Bronchial epithelial cell (primary cell): ENCODE measurements around the gene FRMD4A. TPM values are rescaled to one million over a fixed set of nuclear protein-coding genes. Genes with fewer than 3 reads are reported as not detected.
A peak's percentile ranks its signal among the peaks of the same experiment; 100 is the strongest.

Source experiments
- DNase-seq: peaks from one replicate; pipeline ENCODE4 v3.0.0-alpha.2; 2010; ENCODE audit warnings: low read depth
- FAIRE-seq: peaks from 2 replicates; lab custom pipeline; 2011; peaks lifted over from hg19 to GRCh38; lab: Jason Lieb, UNC
- H3K27me3 ChIP-seq: 2 replicates; pipeline ENCODE4 v1.5.1; 2011; ENCODE audit warnings: low read length; ENCODE audit not compliant: control insufficient read depth, insufficient read depth
- H3K36me3 ChIP-seq: 2 replicates; pipeline ENCODE4 v1.5.1; 2011; ENCODE audit warnings: low read length; ENCODE audit not compliant: control insufficient read depth, insufficient read depth
- H3K4me3 ChIP-seq: 2 replicates; pipeline ENCODE4 v1.5.1; 2011; ENCODE audit warnings: mild to moderate bottlenecking, low read depth, low read length, control low read depth
- total RNA-seq: library from RNA; depleted of rRNA; stranded (reverse); fragments of >200 nt; gene quantifications from 2 replicates; pipeline ENCODE4 v1.2.1, GENCODE V29; 2014
- TF ChIP-seq, protein P1 (sequence below): IDR thresholded peaks from 2 replicates; pipeline ENCODE4 v1.5.1; 2011; ENCODE audit warnings: mild to moderate bottlenecking, moderate library complexity, low read length, control low read depth, inconsistent platforms; ENCODE audit not compliant: insufficient read depth, severe bottlenecking

Gene FRMD4A
- total RNA-seq, 1 donor from 2014 or later, result 3.2 TPM

DNA sequence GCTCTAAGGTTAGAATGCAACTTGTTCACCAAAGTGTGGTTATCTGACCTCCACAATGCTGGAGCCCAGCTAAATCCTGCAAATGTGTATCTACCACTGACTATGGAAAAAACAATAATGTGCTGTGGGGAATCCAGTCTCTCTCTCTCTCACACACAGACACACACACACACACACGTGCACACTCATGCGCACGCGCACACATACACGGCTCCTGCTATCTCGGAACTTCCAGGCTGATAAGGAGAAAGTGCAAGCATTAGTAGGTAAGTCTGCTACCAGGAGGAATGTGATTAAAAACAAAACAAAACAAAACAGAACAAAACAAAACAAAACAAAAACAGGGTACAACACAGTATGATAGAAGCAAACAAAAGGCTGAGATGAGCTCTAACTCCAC, 205.2 kb downstream of the FRMD4A start:
- Histone ChIP-seq H3K27me3 (peaks cover 4% of the 10 kb centered on the region), H3K36me3 (no peaks in the 10 kb centered on the region), H3K4me3 (no peak overlapping the region)
- no peak for FAIRE-seq
- no peak for DNase-seq
- TF ChIP-seq, protein P1, sequence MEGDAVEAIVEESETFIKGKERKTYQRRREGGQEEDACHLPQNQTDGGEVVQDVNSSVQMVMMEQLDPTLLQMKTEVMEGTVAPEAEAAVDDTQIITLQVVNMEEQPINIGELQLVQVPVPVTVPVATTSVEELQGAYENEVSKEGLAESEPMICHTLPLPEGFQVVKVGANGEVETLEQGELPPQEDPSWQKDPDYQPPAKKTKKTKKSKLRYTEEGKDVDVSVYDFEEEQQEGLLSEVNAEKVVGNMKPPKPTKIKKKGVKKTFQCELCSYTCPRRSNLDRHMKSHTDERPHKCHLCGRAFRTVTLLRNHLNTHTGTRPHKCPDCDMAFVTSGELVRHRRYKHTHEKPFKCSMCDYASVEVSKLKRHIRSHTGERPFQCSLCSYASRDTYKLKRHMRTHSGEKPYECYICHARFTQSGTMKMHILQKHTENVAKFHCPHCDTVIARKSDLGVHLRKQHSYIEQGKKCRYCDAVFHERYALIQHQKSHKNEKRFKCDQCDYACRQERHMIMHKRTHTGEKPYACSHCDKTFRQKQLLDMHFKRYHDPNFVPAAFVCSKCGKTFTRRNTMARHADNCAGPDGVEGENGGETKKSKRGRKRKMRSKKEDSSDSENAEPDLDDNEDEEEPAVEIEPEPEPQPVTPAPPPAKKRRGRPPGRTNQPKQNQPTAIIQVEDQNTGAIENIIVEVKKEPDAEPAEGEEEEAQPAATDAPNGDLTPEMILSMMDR, result no peak

DNA sequence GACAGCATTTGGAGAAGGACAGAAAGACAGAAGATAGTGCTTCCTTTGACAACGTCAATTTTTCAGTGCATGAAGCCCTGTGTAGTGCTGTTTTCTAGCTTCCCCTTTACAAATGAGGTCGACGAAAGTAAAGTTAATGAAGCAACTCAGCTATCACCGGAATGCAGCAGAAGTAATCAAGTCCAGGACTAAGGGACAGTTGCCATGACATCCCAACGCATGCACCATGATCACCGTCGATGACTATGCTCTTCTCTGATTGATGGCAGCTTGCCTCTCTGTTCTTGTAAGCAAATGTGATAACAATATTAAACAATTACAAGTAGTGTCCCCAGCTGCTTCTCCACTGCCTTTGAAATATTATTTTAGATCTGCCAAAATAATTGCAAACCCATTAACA, 205.8 kb downstream of the FRMD4A start:
- Histone ChIP-seq H3K4me3 (no peak overlapping the region), H3K27me3 (peaks cover 4% of the 10 kb centered on the region), H3K36me3 (no peaks in the 10 kb centered on the region)
- TF ChIP-seq, protein P1, result no peak
- FAIRE-seq (no peak), DNase-seq (no peak)

DNA sequence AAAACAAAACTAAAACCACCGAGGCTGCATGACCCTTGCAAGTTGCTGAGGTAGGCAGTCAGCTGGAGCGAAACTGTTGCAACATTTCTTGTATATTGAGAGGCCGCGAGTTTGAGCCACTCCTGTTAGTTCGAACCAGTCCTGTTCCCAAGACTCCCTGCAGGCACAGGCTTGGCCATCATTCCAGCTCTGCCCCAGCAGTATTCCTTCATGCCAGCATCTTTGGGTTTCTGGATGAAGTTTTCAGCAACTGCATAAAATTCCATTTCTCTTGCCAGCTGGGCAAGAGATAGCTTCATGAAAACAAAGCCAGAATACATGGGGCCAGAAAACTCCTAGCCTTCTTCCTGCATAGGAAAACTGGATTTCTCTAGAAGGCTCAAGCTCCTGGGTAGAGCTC, 207.6 kb downstream of the FRMD4A start:
- TF ChIP-seq, protein P1, result no peak
- Histone ChIP-seq H3K27me3 (peaks cover 4% of the 10 kb centered on the region), H3K4me3 (no peak overlapping the region), H3K36me3 (no peaks in the 10 kb centered on the region)
- DNase-seq, result no peak
- no peak for FAIRE-seq

DNA sequence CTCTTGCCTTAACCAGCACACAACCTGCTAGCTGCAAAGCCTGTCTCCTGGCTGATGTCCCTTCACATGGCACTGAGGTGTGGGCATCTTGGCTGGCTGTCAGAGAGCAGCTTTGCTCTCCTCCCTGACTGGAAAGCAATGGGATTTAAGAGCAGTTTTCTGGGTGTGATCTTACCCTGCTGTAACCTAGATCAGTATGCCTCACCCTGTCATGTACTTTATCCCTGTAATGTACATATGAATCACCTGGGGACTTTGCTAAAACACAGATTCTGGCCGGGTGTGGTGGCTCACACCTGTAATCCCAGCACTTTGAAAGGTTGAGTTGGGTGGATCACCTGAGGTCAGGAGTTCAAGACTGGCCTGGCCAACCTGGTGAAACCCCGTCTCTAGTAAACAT, 209.9 kb downstream of the FRMD4A start:
- H3K4me3 ChIP-seq, result no peak overlapping the region
- H3K36me3 ChIP-seq, result no peaks in the 10 kb centered on the region
- H3K27me3 ChIP-seq, result peaks cover 4% of the 10 kb centered on the region
- TF ChIP-seq, protein P1, result no peak
- peak; percentile 93 for FAIRE-seq
- no peak for DNase-seq

DNA sequence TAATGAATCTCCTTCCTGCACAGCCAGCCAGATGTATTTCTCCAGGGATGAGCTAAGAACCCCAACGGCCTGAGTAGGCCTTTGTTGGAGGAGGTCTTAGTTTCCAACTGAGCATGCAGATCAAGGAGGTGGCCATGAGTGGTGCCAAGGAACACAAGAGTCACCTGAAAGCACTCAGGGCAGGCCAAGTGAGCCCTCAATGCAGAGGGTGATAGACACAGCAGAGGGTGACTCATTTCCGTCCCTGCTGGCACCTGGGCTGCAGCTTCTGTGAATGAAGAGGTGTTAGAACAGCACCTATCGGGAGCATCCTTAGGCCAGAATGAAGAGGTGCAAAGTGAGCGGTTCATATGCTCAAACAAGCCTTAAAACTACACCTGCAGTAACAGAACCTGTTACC, 211.8 kb downstream of the FRMD4A start:
- H3K4me3 ChIP-seq, result no peak overlapping the region
- H3K27me3 ChIP-seq, result peaks cover 4% of the 10 kb centered on the region
- TF ChIP-seq, protein P1, result no peak
- DNase-seq (no peak), FAIRE-seq (no peak)
- no peaks in the 10 kb centered on the region for H3K36me3 ChIP-seq

DNA sequence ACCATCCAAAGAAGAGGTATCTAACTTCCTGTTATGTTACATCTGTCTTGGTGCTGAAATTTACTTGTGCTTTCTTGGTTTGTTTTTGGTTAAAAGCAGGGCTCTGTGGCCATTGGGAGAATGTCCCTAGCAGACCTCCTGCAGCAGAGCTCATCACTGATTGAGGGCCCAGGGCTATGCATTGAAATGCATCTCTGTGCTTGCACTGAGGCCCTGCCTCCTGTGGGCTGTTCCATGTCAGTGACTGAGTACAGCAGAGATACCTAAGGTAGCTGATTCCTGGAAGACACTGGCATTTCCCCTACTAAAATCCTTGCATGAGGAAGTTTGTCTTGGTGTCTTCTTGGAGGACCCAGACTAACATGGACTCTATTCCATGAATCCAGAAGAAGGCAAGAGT, 213.9 kb downstream of the FRMD4A start:
- DNase-seq, result no peak
- Histone ChIP-seq H3K4me3 (no peak overlapping the region), H3K27me3 (peaks cover 2% of the 10 kb centered on the region), H3K36me3 (no peaks in the 10 kb centered on the region)
- FAIRE-seq, result no peak
- TF ChIP-seq, protein P1, result no peak
